Measurements from ENCODE around the gene HBS1L. TPM values are rescaled to one million over a fixed set of nuclear protein-coding genes. Genes with fewer than 3 reads are reported as not detected.

Gene HBS1L
- polyA plus RNA-seq, 3 donors, result 16.0 to 48.9 (median 36.3) TPM

DNA sequence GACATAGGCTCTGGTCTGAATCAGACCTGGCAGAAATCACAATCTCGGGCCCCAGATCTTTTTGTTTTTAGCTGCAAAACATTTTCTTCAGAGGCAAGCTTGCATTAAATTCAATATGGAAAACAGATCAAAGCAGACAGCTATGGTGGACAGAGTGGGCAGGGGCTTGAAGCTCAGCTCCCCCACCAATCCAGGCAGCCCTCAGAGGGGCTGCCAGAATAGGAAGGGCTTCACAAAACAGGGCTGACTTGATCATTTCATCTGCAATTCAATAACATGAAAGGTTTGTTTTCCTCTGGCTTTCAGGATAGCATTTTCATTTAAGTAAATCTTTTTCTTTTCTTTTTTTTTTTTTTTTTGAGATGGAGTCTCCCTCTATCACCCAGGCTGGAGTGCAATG, 55.5 kb downstream of the HBS1L start:
- H2AFZ ChIP-seq (ENCODE audit: insufficient read depth, low read depth, low read length, poor library complexity, severe bottlenecking), result no peak overlapping the region
- Mint-ChIP-seq H3K27ac (no peak overlapping the region), H3K9me3 (no peaks in the 10 kb centered on the region), H3K27me3 (ENCODE audit: low read depth in 3 of 3) (no peaks in the 10 kb centered on the region), H3K36me3 (peaks cover 38 to 52% of the 10 kb centered on the region in 2 donors), H3K4me3 (no peak overlapping the region), H3K4me1 (no peaks in the 10 kb centered on the region)
- intact Hi-C loops (cut with micrococcal nuclease), result no loop called here
- no CpG with 5 or more reads among the region's 1 CpG for WGBS (ENCODE audit: insufficient coverage)
- TF ChIP-seq, protein P1, sequence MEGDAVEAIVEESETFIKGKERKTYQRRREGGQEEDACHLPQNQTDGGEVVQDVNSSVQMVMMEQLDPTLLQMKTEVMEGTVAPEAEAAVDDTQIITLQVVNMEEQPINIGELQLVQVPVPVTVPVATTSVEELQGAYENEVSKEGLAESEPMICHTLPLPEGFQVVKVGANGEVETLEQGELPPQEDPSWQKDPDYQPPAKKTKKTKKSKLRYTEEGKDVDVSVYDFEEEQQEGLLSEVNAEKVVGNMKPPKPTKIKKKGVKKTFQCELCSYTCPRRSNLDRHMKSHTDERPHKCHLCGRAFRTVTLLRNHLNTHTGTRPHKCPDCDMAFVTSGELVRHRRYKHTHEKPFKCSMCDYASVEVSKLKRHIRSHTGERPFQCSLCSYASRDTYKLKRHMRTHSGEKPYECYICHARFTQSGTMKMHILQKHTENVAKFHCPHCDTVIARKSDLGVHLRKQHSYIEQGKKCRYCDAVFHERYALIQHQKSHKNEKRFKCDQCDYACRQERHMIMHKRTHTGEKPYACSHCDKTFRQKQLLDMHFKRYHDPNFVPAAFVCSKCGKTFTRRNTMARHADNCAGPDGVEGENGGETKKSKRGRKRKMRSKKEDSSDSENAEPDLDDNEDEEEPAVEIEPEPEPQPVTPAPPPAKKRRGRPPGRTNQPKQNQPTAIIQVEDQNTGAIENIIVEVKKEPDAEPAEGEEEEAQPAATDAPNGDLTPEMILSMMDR (IDR thresholded peaks at IDR 0.05), result no peak
- H3K79me2 ChIP-seq (ENCODE audit: insufficient read depth, low read length), result no peaks in the 10 kb centered on the region
- H3K27me3 ChIP-seq (ENCODE audit: control insufficient read depth in 2 of 2, insufficient read depth in 2 of 2, low read length in 2 of 2), result no peaks in the 10 kb centered on the region
- peaks cover 36 to 70% of the 10 kb centered on the region in 2 donors for H3K36me3 ChIP-seq (replicated peaks in 1 of 2; ENCODE audit: control insufficient read depth in 1 of 2, insufficient read depth in 2 of 2, low read length in 2 of 2)
- H3K27ac ChIP-seq (ENCODE audit: low read depth in 1 of 2, low read length in 2 of 2), result no peak overlapping the region
- no peaks in the 10 kb centered on the region for H3K4me1 ChIP-seq (ENCODE audit: control insufficient read depth in 1 of 2, insufficient read depth in 2 of 2, low read length in 2 of 2)
- DNase-seq, result no peak
- no peaks in the 10 kb centered on the region for H4K20me1 ChIP-seq (ENCODE audit: insufficient read depth, low read length)
- H3K4me3 ChIP-seq (replicated peaks in 1 of 3; ENCODE audit: low read depth in 2 of 3, low read length in 3 of 3), result no peak overlapping the region
- H3K9me3 ChIP-seq (replicated peaks in 1 of 2; ENCODE audit: control insufficient read depth in 1 of 2, insufficient read depth in 1 of 2, low read length in 2 of 2), result no peaks in the 10 kb centered on the region
- H3K9ac ChIP-seq (ENCODE audit: insufficient read depth, low read length, poor library complexity, severe bottlenecking), result no peak overlapping the region
- no peak overlapping the region for H3K4me2 ChIP-seq (replicated peaks; ENCODE audit: extremely low read depth, low read length, poor library complexity, severe bottlenecking)

DNA sequence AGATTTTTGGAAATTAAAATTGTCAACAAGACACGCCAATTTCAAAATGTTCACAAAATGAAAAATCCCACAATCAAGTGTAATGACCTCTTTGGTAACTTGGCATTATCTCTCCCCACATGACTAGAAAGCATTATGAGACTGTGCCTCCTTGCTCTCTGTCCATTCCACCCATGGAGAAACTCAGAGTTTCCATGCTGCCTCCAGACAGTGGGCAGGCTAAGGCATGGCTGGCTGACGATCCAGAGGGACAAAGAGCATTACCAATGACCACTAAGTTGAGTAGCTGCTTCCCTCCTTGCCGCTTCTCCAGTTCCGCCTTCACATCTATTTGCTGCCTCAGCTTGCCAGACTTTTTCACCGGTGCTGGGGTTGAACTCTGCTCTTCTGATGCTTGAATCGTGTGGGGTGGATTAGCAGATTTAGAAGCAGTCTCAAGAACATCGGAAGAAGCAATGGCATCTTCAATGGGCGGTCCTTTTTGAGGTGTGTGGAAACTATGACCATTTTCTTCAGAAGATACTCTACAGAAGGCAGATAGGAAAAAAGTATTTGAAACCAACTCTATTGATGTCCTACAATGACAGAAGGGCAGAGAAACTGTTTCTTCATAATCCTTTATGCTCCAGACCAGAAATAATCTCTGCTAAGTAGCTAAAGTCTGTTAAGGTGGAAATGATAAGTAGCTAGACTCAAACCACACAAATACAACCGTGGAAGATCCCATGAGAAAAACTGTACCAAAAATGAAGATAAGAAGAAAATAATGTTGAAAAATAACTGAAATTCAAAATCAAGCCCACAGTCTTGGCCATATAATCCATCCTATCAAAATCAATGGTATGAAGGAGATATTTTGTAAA, 57.3 kb downstream of the HBS1L start:
- H3K4me2 ChIP-seq (replicated peaks; ENCODE audit: extremely low read depth, low read length, poor library complexity, severe bottlenecking), result no peak overlapping the region
- Mint-ChIP-seq H3K4me3 (no peak overlapping the region), H3K9me3 (no peaks in the 10 kb centered on the region), H3K27ac (no peak overlapping the region), H3K27me3 (ENCODE audit: low read depth in 3 of 3) (no peaks in the 10 kb centered on the region), H3K4me1 (no peaks in the 10 kb centered on the region), H3K36me3 (peaks cover 48 to 60% of the 10 kb centered on the region in 2 donors)
- no peaks in the 10 kb centered on the region for H4K20me1 ChIP-seq (ENCODE audit: insufficient read depth, low read length)
- H3K27me3 ChIP-seq (ENCODE audit: control insufficient read depth in 2 of 2, insufficient read depth in 2 of 2, low read length in 2 of 2), result no peaks in the 10 kb centered on the region
- H3K36me3 ChIP-seq (replicated peaks in 1 of 2; ENCODE audit: control insufficient read depth in 1 of 2, insufficient read depth in 2 of 2, low read length in 2 of 2), result peaks cover 53 to 87% of the 10 kb centered on the region in 2 donors
- H3K4me3 ChIP-seq (replicated peaks in 1 of 3; ENCODE audit: low read depth in 2 of 3, low read length in 3 of 3), result no peak overlapping the region
- 100% methylated on average over 6 of the region's 9 CpGs for WGBS (ENCODE audit: insufficient coverage)
- intact Hi-C loops (cut with micrococcal nuclease), result no loop called here
- no peaks in the 10 kb centered on the region for H3K9me3 ChIP-seq (replicated peaks in 1 of 2; ENCODE audit: control insufficient read depth in 1 of 2, insufficient read depth in 1 of 2, low read length in 2 of 2)
- H3K9ac ChIP-seq (ENCODE audit: insufficient read depth, low read length, poor library complexity, severe bottlenecking), result no peak overlapping the region
- no peak for DNase-seq
- H3K79me2 ChIP-seq (ENCODE audit: insufficient read depth, low read length), result no peaks in the 10 kb centered on the region
- H3K27ac ChIP-seq (ENCODE audit: low read depth in 1 of 2, low read length in 2 of 2), result no peak overlapping the region
- H2AFZ ChIP-seq (ENCODE audit: insufficient read depth, low read depth, low read length, poor library complexity, severe bottlenecking), result no peak overlapping the region
- no peaks in the 10 kb centered on the region for H3K4me1 ChIP-seq (ENCODE audit: control insufficient read depth in 1 of 2, insufficient read depth in 2 of 2, low read length in 2 of 2)
- TF ChIP-seq, protein P1 (IDR thresholded peaks at IDR 0.05), result no peak
